Measurements from ENCODE around the gene RIPOR3. TPM values are rescaled to one million over a fixed set of nuclear protein-coding genes. Genes with fewer than 3 reads are reported as not detected.

Gene RIPOR3
- total RNA-seq, 3 donors from 2014 or later (not counting 1 experiment from before 2014, with no cell fraction given) = 0.45 TPM; not detected in 2

GRCh38 chr20:50578778-50579165, 112.6 kb downstream of the RIPOR3 start:
- intact Hi-C loops (cut with micrococcal nuclease) = no loop called here
- no peaks in the 10 kb centered on the region for H3K27me3 Mint-ChIP-seq (ENCODE audit: low read depth in 2 of 2)
- no peak overlapping the region for H3K27ac ChIP-seq (ENCODE audit: low read length)
- peaks cover 0 to 21% of the 10 kb centered on the region in 2 donors for H3K4me1 Mint-ChIP-seq
- H3K36me3 ChIP-seq (ENCODE audit: control insufficient read depth, insufficient read depth, low read length) = peaks cover 83% of the 10 kb centered on the region
- H3K9me3 Mint-ChIP-seq = no peaks in the 10 kb centered on the region
- no peak overlapping the region for H3K4me3 Mint-ChIP-seq
- no peak overlapping the region for H3K4me3 ChIP-seq (ENCODE audit: low read length)
- H3K4me1 ChIP-seq (ENCODE audit: control insufficient read depth, insufficient read depth, low read length) = no peaks in the 10 kb centered on the region
- DNase-seq (no peak), ATAC-seq (no peak)
- no peaks in the 10 kb centered on the region for H3K27me3 ChIP-seq (ENCODE audit: control insufficient read depth, insufficient read depth, low read length)
- H3K36me3 Mint-ChIP-seq = peaks cover 7% of the 10 kb centered on the region
- H3K9me3 ChIP-seq (ENCODE audit: control insufficient read depth, insufficient read depth, low read length) = no peaks in the 10 kb centered on the region
- 82% methylated on average over 5 of the region's 5 CpGs for WGBS (ENCODE audit: insufficient coverage)
- H3K27ac Mint-ChIP-seq = no peak overlapping the region
- TF ChIP-seq CTCF (IDR thresholded peaks at IDR 0.05) = no peak

DNA sequence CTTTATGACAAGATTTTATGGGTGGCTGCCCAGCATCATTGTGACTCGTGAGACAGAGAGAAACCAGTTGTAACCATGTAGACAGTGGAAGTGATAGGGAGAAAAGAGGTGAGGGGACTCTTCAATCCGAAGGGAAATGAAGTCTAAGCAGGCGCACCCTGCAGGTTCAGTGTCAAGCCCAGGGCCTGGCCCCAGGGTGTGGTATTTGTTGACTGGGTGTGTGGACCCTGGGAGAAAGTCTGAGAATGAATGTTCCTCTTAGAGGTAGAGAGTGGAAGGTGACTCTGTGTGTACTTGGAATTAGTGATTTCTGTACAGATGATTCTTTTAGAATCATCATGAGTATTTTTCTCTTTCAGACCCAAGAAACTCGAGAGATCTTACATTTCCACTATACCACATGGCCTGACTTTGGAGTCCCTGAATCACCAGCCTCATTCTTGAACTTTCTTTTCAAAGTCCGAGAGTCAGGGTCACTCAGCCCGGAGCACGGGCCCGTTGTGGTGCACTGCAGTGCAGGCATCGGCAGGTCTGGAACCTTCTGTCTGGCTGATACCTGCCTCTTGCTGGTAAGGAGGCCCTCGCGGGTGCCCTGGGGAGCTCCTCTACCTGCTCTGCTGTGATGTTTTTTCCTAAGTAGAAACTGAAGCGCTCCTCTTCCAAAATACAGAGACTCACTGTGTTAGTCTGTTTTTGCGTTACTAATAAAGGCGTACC, 113.1 kb downstream of the RIPOR3 start:
- no peaks in the 10 kb centered on the region for H3K9me3 Mint-ChIP-seq
- 94% methylated on average over 14 of the region's 14 CpGs for WGBS (ENCODE audit: insufficient coverage)
- H3K4me1 Mint-ChIP-seq = peaks cover 0 to 24% of the 10 kb centered on the region in 2 donors
- peaks cover 7% of the 10 kb centered on the region for H3K36me3 Mint-ChIP-seq
- TF ChIP-seq CTCF (IDR thresholded peaks at IDR 0.05) = no peak
- no peaks in the 10 kb centered on the region for H3K27me3 Mint-ChIP-seq (ENCODE audit: low read depth in 2 of 2)
- ATAC-seq (no peak), DNase-seq (no peak)
- Histone ChIP-seq H3K27me3 (ENCODE audit: control insufficient read depth, insufficient read depth, low read length) (no peaks in the 10 kb centered on the region), H3K4me1 (ENCODE audit: control insufficient read depth, insufficient read depth, low read length) (no peaks in the 10 kb centered on the region), H3K27ac (ENCODE audit: low read length) (no peak overlapping the region), H3K36me3 (ENCODE audit: control insufficient read depth, insufficient read depth, low read length) (peaks cover 78% of the 10 kb centered on the region), H3K4me3 (ENCODE audit: low read length) (no peak overlapping the region), H3K9me3 (ENCODE audit: control insufficient read depth, insufficient read depth, low read length) (no peaks in the 10 kb centered on the region)
- H3K4me3 Mint-ChIP-seq = no peak overlapping the region
- intact Hi-C loops (cut with micrococcal nuclease) = no loop called here
- no peak overlapping the region for H3K27ac Mint-ChIP-seq

DNA sequence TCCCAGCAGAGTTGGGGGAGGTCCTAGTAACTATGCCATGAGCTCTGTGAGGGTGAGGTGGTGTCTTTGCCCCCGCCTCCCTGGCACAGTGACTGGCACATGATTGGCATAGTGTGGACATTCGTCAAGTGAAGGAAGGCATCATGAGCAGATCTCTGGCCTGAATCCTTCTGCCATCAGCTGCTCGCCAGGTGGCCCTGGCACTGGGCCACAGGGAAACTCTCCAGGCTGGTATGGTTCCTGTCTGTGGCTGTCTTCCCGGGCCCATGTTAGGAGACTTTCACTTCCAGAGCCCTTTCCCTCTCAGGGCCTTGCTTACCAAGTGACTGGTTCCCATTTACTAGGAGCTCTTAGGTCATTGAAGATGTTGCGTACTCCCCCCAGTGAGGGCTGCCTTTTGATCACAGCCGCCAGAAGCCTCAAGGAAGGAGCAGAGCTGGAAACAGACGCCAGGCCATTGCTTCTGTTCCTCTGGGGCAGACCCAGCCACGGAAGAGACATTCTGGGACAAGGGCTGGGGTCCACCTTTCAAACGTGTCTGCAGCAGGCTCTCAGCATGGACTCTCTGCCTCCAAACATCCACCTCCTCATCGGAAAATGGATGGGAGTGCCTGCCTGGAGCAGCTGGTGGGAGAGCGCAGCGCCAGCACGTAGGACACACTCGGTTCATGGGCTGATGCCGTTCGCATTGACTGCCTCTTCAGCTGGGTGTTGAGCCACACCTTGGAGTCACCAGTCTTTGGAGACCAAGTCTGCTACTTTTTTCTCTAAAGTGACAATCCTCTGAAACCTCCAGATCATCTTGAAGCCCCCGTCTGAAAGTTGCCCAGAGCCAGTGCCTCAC, 113.9 kb downstream of the RIPOR3 start:
- Mint-ChIP-seq H3K9me3 (no peaks in the 10 kb centered on the region), H3K27me3 (ENCODE audit: low read depth in 2 of 2) (no peaks in the 10 kb centered on the region), H3K36me3 (peaks cover 7% of the 10 kb centered on the region), H3K4me1 (peaks cover 4 to 27% of the 10 kb centered on the region in 2 donors), H3K4me3 (no peak overlapping the region), H3K27ac (no peak overlapping the region)
- no peak overlapping the region for H3K4me3 ChIP-seq (ENCODE audit: low read length)
- 90% methylated on average over 17 of the region's 17 CpGs for WGBS (ENCODE audit: insufficient coverage)
- no peaks in the 10 kb centered on the region for H3K9me3 ChIP-seq (ENCODE audit: control insufficient read depth, insufficient read depth, low read length)
- no peaks in the 10 kb centered on the region for H3K27me3 ChIP-seq (ENCODE audit: control insufficient read depth, insufficient read depth, low read length)
- intact Hi-C loops (cut with micrococcal nuclease) = no loop called here
- ATAC-seq (no peak), DNase-seq (no peak)
- peaks cover 73% of the 10 kb centered on the region for H3K36me3 ChIP-seq (ENCODE audit: control insufficient read depth, insufficient read depth, low read length)
- no peak for TF ChIP-seq CTCF (IDR thresholded peaks at IDR 0.05)
- no peaks in the 10 kb centered on the region for H3K4me1 ChIP-seq (ENCODE audit: control insufficient read depth, insufficient read depth, low read length)
- H3K27ac ChIP-seq (ENCODE audit: low read length) = no peak overlapping the region

Data from natural killer cell (primary cell).